ENCODE data around the gene DHX8.

Gene DHX8

DNA sequence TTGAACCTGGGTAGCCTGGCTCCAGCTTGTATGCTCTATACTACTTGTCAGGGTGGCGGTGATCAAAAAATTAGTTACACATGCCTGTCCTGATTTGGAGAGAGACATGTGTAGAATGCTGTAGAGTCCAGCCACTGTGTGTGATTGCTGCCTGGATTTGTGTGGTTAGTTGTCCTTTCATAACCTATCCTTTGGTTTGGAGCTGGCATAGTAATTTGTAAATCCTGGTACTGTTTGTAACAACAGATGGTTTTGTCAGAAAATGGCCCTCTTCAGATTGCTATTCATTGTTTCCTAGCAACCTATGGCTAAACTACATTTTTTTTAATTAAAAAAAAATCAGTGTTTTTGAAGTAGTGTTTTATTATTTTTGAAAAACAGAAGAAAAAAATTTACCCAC, 31.9 kb downstream of the DHX8 start:
- Histone ChIP-seq H3K27ac (ENCODE audit: poor library complexity, severe bottlenecking) (no peak overlapping the region), H3K4me3 (ENCODE audit: severe bottlenecking) (no peak overlapping the region), H3K36me3 (ENCODE audit: low read depth) (peaks cover 94% of the 10 kb centered on the region), H3K9me3 (ENCODE audit: severe bottlenecking) (peaks cover 2% of the 10 kb centered on the region), H3K27me3 (ENCODE audit: insufficient read depth, poor library complexity, severe bottlenecking) (no peaks in the 10 kb centered on the region), H3K4me1 (ENCODE audit: insufficient read depth, poor library complexity, severe bottlenecking) (no peaks in the 10 kb centered on the region)
- DNase-seq (ENCODE audit: low spot score) (no peak), ATAC-seq (ENCODE audit: low read depth) (no peak)
- TF ChIP-seq, protein P1, sequence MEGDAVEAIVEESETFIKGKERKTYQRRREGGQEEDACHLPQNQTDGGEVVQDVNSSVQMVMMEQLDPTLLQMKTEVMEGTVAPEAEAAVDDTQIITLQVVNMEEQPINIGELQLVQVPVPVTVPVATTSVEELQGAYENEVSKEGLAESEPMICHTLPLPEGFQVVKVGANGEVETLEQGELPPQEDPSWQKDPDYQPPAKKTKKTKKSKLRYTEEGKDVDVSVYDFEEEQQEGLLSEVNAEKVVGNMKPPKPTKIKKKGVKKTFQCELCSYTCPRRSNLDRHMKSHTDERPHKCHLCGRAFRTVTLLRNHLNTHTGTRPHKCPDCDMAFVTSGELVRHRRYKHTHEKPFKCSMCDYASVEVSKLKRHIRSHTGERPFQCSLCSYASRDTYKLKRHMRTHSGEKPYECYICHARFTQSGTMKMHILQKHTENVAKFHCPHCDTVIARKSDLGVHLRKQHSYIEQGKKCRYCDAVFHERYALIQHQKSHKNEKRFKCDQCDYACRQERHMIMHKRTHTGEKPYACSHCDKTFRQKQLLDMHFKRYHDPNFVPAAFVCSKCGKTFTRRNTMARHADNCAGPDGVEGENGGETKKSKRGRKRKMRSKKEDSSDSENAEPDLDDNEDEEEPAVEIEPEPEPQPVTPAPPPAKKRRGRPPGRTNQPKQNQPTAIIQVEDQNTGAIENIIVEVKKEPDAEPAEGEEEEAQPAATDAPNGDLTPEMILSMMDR (IDR thresholded peaks at IDR 0.05; ENCODE audit: poor library complexity, severe bottlenecking): no peak

GRCh38 chr17:43517161-43517560, 33.4 kb downstream of the DHX8 start:
- ATAC-seq (ENCODE audit: low read depth) (no peak), DNase-seq (ENCODE audit: low spot score) (no peak)
- no peaks in the 10 kb centered on the region for H3K27me3 ChIP-seq (ENCODE audit: insufficient read depth, poor library complexity, severe bottlenecking)
- H3K4me1 ChIP-seq (ENCODE audit: insufficient read depth, poor library complexity, severe bottlenecking): no peaks in the 10 kb centered on the region
- H3K27ac ChIP-seq (ENCODE audit: poor library complexity, severe bottlenecking): no peak overlapping the region
- peaks cover 2% of the 10 kb centered on the region for H3K9me3 ChIP-seq (ENCODE audit: severe bottlenecking)
- TF ChIP-seq, protein P1 (IDR thresholded peaks at IDR 0.05; ENCODE audit: poor library complexity, severe bottlenecking): no peak
- no peak overlapping the region for H3K4me3 ChIP-seq (ENCODE audit: severe bottlenecking)
- peaks cover 95% of the 10 kb centered on the region for H3K36me3 ChIP-seq (ENCODE audit: low read depth)

DNA sequence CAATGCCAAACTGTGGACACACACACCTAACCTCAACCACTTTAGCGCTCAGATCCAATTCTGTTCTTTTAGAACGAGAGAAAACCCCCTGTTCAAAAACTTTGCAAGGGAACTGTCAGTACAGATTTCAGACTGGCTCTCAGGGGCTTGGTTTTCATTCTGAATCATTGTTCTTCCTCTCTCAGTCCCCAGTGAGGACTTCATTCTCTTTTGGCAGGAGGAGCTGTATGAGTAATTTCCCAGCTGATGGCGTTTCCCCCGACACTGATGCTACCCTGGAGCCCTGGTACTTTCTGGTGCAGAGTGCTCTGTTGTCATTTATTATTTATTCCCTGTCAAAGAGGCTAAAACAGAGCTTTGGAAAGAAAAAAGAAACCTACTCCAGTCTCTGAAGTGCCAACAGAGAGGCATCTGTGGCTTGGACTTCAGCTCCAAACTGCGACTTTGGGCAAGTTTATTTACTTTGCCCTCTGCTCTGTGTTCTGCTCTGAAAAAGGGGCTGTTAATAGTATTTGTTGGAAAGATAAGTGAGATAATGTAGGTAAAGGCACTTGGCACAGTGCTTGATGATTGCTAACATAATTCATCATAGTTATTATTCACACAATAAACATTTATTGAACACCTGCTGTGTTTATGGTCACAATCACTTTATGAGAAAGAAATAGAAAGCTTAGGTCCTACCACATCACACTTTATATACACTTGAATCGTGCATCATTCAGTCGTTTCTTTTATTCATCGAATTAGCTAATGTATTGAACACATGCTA, 34.0 kb downstream of the DHX8 start:
- no peaks in the 10 kb centered on the region for H3K27me3 ChIP-seq (ENCODE audit: insufficient read depth, poor library complexity, severe bottlenecking)
- peaks cover 97% of the 10 kb centered on the region for H3K36me3 ChIP-seq (ENCODE audit: low read depth)
- no peak for ATAC-seq (ENCODE audit: low read depth)
- H3K4me1 ChIP-seq (ENCODE audit: insufficient read depth, poor library complexity, severe bottlenecking): no peaks in the 10 kb centered on the region
- no peak overlapping the region for H3K27ac ChIP-seq (ENCODE audit: poor library complexity, severe bottlenecking)
- TF ChIP-seq, protein P1 (IDR thresholded peaks at IDR 0.05; ENCODE audit: poor library complexity, severe bottlenecking): no peak
- DNase-seq (ENCODE audit: low spot score): no peak
- H3K4me3 ChIP-seq (ENCODE audit: severe bottlenecking): no peak overlapping the region
- H3K9me3 ChIP-seq (ENCODE audit: severe bottlenecking): peaks cover 2% of the 10 kb centered on the region

DNA sequence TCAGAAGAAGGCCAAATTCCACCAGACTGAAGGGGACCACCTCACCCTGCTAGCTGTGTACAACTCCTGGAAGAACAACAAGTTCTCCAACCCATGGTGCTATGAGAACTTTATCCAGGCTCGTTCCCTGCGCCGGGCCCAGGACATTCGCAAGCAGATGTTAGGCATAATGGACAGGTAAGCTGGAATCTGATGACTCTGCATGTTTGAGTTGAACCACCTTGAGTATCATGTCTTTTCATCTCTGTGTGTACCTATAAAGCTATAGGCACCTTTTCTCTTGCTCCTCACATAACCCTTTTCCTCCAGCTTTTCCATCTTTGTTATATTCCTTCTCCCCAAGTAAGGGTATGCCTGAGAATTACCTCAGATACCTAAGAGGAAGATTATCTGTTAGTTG, 37.6 kb downstream of the DHX8 start:
- DNase-seq (ENCODE audit: low spot score) (no peak), ATAC-seq (ENCODE audit: low read depth) (no peak)
- H3K4me1 ChIP-seq (ENCODE audit: insufficient read depth, poor library complexity, severe bottlenecking): no peaks in the 10 kb centered on the region
- no peaks in the 10 kb centered on the region for H3K27me3 ChIP-seq (ENCODE audit: insufficient read depth, poor library complexity, severe bottlenecking)
- H3K27ac ChIP-seq (ENCODE audit: poor library complexity, severe bottlenecking): no peak overlapping the region
- TF ChIP-seq, protein P1 (IDR thresholded peaks at IDR 0.05; ENCODE audit: poor library complexity, severe bottlenecking): no peak
- no peak overlapping the region for H3K4me3 ChIP-seq (ENCODE audit: severe bottlenecking)
- no peaks in the 10 kb centered on the region for H3K9me3 ChIP-seq (ENCODE audit: severe bottlenecking)
- peaks cover 83% of the 10 kb centered on the region for H3K36me3 ChIP-seq (ENCODE audit: low read depth)

GRCh38 chr17:43524945-43525575, 41.3 kb downstream of the DHX8 start:
- no peak overlapping the region for H3K27ac ChIP-seq (ENCODE audit: poor library complexity, severe bottlenecking)
- ATAC-seq (ENCODE audit: low read depth): no peak

More at GRCh38 chr17:43524945-43525575, 41.3 kb downstream of the DHX8 start:
- H3K9me3 ChIP-seq (ENCODE audit: severe bottlenecking): no peaks in the 10 kb centered on the region
- H3K36me3 ChIP-seq (ENCODE audit: low read depth): peaks cover 63% of the 10 kb centered on the region
- H3K4me1 ChIP-seq (ENCODE audit: insufficient read depth, poor library complexity, severe bottlenecking): peaks cover 3% of the 10 kb centered on the region
- no peaks in the 10 kb centered on the region for H3K27me3 ChIP-seq (ENCODE audit: insufficient read depth, poor library complexity, severe bottlenecking)
- H3K4me3 ChIP-seq (ENCODE audit: severe bottlenecking): no peak overlapping the region
- DNase-seq (ENCODE audit: low spot score): no peak
- TF ChIP-seq, protein P1 (IDR thresholded peaks at IDR 0.05; ENCODE audit: poor library complexity, severe bottlenecking): no peak
